Activated T-cell treated with anti-CD3 and anti-CD28 coated beads for 1 hour (primary cell): ENCODE measurements around the gene DCAF8L2.
"Not testable (repeated sequence)": the region's sequence is repeated elsewhere in the genome, so short reads cannot be mapped to it uniquely, and the experiment has no call there.

Experiments used
- DNase-seq: peaks from one replicate; pipeline ENCODE4 v3.0.0-alpha.2; 2020; ENCODE audit warnings: low read depth

DCAF8L2 gene

DNA sequence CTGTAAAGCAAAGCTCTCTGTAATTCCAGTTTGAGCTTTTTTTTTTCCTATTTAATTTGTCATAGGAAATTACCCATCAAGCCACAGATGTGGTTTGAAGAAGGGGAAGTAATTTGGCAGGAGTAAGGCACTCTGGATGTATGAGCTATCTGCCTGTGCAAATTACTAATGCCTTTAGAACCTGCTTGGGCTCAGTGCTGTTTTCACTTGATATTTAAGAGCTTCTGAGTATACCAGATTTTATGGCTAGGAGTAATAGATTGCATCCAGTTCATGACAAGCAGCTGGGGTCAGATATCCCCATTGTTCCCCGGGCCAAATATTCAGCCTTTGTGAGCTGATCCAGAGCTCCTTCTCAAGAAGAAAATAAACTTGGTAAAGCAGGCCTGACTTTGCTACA lies 89.1 kb downstream of the DCAF8L2 start:
- DNase-seq: no peak

DNA sequence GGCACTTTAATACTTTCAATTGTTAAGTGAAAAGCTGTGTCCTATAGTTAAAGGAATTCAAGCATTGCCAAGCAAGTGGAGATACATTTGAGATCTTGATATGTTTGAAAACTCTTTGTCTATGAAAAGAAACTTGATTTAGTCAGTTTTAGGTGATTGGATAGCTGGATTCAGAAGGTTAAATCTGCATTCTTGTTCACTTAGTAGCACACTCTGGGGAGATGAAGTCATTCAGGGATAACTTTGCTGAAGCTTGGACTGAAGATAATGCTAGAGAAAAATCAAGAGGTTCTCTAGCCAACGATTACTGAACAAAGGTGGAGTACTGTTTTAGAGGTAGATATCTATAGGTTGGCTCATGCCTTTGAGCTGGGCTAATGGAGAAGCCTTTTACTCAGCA lies 90.6 kb downstream of the DCAF8L2 start:
- no peak for DNase-seq

DNA sequence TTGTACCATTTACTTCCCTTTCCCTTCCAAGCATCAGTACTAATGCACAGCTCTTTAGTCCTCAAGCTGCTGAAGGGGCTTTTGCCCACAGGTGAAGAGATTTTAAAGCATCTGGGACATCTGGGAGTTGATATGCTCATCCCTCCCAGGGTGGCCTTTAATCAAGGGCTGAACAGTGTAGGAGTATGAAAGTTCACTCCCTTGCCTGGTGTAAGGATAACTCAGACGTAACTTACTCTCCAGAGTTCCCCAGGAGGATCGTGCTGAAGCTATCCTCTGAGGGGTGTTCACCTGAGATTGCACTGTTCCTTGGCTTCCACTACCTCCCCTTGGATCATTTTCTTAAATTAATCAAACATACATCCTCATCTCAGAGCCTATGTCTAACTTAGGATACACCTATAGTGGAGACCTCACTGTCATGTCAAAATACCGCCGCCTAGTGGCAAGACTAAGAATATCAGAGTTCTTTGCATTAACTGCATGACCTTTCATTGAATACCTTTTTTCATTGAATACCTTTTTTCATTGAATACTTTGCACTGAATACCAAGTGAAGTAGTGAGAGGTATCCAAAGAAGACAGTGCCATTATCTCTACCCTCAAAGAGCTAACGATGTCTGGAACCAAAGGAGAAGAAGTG lies 93.5 kb downstream of the DCAF8L2 start:
- not testable (repeated sequence) for DNase-seq

DNA sequence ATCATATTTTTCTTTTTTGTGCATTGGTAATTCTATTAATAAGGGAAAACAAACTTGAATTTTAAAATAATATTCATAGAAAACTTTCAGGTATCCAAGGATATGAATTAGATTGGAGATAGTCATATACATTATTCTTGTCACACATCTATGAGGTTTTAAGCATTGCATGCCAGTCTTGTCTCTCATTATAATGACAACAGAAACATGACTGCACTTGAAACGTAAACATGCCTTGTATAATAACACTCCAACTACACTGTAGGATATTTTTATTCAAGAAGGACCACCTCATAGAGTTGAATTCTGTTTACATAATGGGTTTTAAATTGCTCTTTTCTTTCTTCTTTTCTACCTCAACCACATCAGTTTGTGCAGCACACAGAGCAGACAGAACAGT lies 104.5 kb downstream of the DCAF8L2 start:
- no peak for DNase-seq

DNA sequence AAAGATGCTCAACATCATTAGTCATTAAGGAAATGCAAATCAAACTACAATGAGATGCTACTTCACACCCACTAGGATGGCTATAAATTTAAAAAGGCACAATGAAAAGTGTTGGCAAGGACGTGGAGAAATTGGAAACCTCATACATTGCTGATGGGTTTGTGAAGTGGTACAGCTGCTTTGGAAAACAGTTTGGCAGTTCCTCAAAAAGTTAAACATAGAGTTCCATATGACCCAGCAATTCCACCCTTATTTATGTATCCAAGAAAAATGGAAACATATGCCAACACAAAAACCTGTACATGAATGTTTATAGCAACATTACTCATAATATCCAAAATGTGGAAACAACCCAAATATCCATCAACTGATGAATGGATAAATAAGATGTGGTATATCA lies 116.4 kb downstream of the DCAF8L2 start:
- no peak for DNase-seq

DNA sequence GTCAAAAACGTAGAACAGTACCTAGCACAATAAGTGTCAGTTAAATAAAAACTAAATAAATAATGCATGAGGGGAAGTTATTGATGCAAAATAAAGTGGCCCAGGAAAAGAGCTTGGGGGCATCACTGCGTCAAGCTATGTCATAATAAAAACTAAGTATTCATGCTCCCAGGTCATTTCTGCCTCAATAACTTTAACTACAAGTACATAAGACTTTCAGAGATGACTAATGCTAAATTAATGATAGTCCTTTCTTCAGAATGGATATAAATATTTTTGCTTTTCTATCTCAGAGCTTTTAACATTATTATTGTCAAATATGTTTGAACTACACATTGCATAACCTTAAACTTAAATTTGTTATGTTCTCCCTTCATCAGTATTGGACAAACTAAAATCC lies 125.5 kb downstream of the DCAF8L2 start:
- DNase-seq: no peak

DNA sequence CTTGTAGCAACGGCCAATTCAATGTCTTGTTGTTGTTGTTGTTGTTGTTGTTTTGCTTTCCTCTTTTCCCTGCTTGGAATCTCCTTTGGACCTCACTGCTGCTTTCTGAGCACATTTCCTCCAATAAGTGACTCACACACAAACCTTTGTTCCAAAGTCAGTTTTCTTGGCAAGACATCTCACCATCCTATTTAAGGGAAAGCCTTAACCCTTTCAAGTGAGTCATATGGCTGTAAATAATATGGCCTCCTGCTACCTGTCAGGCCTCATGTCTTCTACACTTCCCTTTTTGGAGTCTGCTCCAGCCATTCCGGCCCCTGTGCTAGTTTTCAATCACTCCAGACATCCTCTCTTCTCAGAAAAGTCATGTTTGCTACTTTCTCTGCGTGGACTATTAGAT lies 138.1 kb downstream of the DCAF8L2 start:
- DNase-seq: no peak

DNA sequence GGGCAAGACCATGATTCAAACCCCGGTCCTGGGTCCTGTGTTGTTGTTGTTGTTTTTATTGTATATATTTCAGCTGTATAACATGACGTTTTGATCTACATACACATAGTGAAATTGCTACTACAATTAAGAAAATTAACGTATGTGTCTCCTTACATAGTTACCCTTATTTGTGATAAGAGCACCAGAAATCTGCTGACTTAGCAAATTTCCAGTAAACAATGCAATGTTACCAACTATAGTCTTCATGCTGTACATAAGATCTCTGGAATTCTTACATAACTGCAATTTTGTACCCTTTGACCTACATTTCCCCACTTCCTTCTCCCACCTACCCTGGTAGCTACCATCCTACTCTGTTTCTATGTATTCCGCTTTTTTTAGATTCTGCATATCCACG lies 141.8 kb downstream of the DCAF8L2 start:
- no peak for DNase-seq

DNA sequence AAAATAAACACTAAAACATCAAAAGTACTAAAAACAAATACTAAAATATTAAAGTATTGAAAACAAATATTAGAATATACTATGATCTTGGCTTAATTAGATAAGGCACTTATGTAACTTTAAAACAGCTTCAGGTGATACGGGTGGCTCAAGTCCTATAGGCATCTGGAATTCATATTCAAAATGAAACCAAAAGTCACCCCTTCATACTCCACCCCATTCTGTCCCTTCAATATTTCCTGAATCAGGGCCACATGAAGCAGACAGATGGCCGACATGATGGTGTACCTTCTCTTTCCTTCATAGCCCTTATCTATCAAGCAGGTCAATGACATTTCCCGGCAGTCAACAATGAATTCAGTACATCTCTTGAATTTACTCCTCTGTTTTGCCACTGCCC lies 145.8 kb downstream of the DCAF8L2 start:
- no peak for DNase-seq

DNA sequence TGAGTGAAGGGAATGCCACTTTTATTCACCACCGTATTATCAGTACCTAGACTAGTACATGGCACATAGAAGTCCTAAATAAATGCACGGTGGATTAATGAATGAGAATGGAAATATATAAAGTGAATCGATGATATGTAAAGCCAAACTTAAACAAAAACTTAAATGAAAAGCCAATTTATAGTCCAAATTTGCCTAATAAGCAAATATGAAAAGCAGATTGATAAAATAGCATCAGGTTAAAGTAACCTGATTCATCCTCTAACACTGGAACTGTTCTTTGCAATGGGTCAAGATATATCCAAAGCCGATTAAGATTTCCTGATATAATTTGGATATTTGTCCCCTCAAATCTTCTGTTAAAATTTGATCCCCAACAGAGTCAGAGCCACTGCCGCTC lies 150.8 kb downstream of the DCAF8L2 start:
- DNase-seq: no peak

DNA sequence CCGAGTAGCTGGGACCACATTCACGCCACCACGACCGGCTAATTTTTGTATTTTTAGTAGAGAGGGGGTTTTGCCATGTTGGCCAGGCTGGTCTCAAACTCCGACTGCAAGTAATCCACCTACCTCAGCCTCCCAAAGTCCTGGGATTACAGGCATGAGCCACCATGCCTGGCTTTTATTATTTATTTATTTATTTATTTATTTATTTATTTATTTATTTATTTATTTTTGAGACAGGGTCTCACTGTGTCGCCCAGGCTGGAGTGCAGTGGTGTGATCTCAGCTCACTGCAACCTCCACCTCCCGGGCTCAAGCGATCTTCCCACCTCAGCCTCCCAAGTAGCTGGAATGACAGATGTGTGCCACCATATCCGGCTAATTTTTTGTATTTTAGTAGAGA lies 153.4 kb downstream of the DCAF8L2 start:
- not testable (repeated sequence) for DNase-seq

DNA sequence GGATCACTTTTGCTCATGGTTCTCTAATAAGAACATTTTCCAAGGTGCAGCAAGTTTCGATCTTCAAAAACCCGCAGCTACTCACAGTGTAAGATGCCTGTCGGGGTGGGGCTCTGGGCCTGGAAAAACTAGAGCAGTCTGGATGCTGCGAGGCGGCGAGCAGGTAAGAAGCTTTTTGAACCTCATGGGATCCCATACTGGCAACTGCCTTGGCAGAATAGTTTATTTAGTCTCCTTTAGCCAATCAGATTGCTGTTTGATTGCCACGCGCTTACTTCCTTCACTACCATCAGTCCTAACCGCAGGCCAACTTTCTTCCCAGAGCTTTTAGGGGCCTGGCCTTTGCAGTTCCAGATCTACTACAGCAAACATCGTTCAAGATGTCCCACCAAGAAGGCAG lies 156.4 kb downstream of the DCAF8L2 start:
- no peak for DNase-seq

DNA sequence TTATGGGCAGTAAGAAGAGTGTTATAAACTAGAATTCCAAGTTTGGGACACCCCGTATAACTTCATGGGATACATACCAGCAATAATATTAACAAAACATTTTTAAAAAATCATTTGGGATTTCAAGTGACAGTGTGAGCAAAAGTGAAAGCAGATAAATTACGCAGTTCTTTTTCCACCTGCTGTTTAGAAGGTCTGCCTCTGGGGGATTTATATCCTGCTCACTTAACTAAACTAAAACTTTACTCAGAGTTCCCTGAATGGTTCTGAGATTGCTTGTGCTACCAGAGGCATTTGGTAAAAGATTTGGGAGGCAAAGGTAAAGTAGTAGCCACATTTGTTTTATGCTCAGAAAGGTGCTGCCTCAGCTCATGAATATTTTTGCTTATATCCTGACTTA lies 160.2 kb downstream of the DCAF8L2 start:
- not testable (repeated sequence) for DNase-seq

DNA sequence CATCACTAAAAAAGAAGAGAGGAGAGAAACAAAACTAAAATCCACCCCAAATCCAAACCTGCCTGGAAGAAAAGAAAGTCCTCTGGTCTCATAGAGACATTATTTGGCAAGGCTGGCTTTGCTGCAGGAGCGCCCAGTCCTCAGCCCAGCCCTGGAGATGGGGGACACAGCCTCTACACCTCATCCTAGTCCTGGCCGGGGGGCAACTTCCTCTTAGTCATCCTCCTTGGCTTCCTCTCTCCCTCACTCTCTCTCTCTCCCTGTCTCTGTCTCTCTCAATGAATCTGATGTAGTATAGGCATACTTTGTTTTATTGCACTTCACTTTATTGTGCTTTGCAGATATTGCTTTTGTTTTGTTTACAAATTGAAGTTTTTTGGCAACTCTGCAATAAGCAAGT lies 161.8 kb downstream of the DCAF8L2 start:
- no peak for DNase-seq

DNA sequence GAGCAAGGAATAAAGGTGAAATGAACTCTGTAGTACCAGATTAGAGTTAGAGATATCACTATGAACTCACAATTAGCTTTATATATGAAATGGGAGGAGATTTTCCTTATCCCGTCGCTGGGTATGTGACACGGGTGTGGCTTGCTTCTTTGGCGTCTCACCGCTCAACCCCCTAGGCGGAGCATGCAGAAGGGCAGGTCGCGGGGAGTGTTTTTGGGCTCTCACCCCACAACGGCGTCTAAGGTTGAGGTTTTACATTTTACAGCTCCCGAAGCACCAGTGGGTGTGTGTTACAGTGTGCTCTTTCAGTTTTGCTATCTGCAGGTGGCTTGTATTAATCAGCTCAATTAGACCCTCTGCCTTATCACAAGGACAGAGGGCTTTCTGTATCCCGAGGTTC lies 175.6 kb downstream of the DCAF8L2 start:
- DNase-seq: no peak

DNA sequence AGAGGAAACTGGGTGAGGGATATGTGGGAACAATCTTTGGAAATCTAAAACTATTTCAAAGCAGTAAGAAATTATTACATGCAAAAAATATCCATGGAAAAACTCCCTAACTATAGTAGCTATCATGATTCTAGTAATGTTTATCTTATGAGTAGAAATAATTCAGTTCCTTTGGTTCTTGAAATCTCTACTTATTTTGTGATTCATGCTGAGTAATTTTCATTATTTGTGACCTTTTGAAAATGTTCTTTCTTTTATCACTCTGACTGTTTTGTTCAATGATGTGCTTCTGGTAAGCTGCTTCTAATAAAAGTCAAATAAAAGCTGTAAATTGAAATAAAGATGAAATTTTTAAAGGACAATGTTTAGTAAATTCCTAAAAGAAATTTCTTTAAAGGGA lies 177.2 kb downstream of the DCAF8L2 start:
- DNase-seq: no peak

DNA sequence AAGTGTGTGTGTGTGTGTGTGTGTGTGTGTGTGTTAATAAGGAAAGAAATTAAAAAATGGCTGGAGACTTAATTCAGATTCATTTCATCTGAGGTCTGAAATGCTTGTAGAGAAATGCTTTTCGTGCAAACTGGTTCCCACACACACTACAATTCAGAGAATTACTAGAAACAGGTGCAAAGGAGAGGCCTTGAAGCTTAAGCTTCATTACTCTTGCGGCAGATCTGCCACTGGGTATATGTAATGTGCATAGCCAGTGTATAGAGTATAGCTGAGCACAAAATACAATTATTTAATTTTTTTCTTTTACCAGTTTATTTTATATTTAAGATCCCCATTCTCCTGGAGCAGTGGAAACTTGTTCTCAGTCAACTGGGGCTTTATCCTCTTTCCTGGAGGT lies 185.8 kb downstream of the DCAF8L2 start:
- DNase-seq: no peak

DNA sequence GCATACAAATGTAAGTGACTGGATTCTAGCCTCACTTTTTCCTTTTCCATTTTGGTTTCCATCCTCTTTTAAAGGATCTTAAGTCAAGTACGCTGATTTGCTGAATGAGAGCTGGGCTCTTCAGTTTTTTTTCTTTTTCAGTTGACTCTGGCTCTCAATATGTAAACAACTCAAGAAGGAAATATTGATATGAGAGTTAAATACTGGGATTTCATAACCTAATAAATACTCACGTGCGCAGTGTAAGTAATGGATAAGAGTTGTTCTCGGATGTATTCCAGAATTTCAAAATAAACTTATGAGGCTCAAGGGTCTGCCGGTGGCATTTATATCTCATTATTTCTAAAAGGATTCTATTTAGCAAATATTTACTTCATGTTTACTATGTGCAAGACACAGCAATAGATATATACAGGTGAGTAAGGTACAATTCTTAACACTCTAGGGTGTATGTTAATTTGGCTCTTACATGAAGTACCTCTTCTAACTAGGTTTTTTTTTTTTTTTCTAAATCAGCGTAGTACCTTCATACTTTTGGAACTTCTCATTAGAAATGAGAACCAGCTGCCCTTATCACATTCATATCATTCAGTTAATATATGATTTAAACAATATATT lies 206.6 kb downstream of the DCAF8L2 start:
- no peak for DNase-seq

DNA sequence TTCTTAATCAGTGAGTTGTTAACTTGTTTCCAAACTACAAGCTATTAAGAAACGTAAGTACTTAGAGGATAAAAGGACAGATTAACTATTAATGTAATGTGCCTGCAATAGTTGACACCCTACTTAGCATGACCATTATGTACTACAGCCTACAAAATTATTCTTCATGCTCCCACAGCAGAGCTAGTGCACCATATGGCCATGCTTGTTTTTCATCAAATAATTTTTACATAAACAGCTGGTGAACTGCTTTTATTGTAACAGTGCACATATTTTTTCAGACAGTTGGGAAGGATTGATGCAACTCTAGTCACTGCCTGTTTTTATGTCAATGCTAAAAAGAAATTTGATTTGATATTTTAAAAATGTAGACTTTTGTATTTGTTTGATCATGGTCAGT lies 207.4 kb downstream of the DCAF8L2 start:
- no peak for DNase-seq
